OCI-M2 (cell line): ENCODE data around the gene IL13RA1.
"Not testable (repeated sequence)": the region's sequence is repeated elsewhere in the genome, so short reads cannot be mapped to it uniquely, and the experiment has no call there.

Source experiments
- DNase-seq: peaks from one replicate; lab custom pipeline; 2025; ENCODE audit not compliant: unreplicated experiment; lab: John Stamatoyannopoulos, UW

IL13RA1 gene

GRCh38 chrX:118727686-118728339 is 407 bp downstream of the IL13RA1 start:
- DNase-seq = no peak

- DNase-seq = no peak
Observed at GRCh38 chrX:118729042-118729652, 1.7 kb downstream of the IL13RA1 start.

DNA sequence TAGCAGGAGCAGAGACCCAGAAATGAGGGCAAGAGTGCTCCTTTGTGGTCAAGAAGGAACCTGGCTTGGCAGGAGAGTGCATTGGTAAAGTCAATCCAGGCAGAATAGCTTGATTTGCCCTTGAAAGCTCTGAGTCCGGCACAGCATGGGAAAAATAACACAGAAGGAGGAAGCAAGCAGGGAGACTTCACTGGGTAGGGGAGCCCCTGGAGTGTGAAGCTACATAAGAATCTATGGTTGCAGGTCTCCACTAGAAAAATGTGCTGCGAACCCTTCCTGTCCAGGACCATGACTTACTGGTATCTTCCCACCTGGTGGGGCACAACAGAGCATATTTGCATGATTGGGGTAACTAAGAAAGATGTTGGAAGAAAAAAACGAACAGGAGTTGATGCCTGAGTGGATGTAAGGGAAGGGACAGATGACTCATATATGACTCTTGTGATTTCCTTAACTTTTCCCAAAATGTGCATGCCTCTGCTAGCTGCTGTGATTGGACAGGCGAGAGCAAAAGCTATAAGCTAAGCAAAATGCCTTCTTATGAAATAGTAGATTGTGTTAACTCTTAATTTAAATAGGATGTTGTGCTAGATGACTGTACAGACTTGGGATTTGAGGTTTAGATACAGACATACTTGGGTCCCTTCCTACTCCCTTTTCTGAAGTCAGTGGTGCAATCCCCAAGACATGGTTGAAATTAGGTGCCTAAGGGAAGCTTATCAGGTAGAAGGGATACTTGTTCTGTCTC is 3.3 kb downstream of the IL13RA1 start:
- DNase-seq = no peak

- not testable (repeated sequence) for DNase-seq
Observed at GRCh38 chrX:118732551-118732950, 5.1 kb downstream of the IL13RA1 start.

DNA sequence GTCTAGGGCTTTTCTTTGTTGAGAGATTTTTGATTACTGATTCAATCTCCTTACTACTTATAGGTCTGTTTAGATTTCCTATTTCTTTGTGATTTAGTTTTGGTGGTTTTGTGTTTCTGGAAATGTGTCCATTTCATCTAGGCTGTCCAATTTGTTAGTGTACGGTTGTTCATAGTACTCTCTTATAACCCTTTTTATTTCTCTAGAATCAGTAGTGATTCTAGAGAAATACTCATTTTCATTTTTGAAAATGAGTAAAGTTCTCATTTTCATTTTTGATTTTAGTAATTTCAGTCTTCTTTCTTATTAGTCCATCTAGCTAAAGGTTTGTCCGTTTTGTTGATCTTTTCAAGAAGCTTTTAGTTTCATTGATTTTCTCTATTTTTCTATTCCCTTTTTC is 7.5 kb downstream of the IL13RA1 start:
- no peak for DNase-seq

DNA sequence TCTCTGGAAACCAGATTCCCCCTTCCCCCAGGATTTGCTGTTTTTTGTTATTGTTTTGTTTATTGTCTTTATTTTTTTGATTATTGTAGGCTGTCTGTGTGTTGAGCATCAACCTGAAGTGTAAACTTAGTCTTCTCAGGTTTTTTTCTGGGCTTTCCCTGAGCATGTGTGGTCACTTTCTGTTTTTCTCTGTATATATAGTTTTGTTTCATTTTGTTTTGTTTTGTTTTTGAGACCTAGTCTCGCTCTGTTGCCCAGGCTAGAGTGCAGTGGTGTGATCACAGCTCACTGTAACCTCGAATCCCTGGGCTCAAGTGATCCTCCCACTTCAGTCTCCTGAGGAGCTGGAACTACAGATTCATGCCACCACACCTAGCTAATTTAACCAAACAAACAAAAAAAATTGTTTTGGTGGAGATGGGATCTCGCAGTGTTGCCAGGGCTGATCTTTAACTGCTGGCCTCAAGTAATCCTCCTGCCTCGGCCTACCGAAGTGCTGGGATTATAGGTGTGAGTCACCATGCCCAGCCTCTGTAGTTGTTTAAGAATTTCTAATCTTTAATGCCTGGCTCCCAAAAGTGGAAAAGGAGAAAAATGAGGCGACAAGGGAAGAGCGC is 9.1 kb downstream of the IL13RA1 start:
- DNase-seq = no peak

GRCh38 chrX:118739577-118739976 is 12.2 kb downstream of the IL13RA1 start:
- DNase-seq = no peak

- DNase-seq = no peak
Observed at GRCh38 chrX:118740276-118740889, 13.0 kb downstream of the IL13RA1 start.

GRCh38 chrX:118742176-118742575 is 14.8 kb downstream of the IL13RA1 start:
- DNase-seq = no peak

GRCh38 chrX:118745570-118745969 is 18.2 kb downstream of the IL13RA1 start:
- DNase-seq = no peak

GRCh38 chrX:118751950-118752783 is 24.8 kb downstream of the IL13RA1 start:
- DNase-seq = no peak

DNA sequence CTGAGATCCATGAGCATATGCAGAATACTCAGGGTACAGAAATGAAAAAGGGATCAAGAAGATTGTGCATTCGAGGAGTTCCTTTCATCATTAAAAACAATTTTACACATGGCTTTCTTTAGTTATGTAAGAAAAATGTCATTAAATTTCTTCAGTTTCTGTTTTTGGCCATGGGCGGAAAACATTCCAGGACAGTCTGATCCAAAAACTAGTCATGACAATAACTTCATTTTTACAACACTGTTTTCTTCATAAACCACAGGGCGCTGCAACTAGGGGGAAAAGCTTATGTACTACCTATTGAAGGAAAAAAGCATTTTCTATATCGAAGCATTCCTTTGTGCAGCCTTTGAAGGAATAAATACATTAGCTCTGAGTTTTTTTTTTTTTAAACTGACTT is 28.2 kb downstream of the IL13RA1 start:
- DNase-seq = no peak

GRCh38 chrX:118756101-118756500 is 28.7 kb downstream of the IL13RA1 start:
- no peak for DNase-seq

GRCh38 chrX:118758511-118758910 is 31.1 kb downstream of the IL13RA1 start:
- no peak for DNase-seq

- DNase-seq = no peak
Observed at GRCh38 chrX:118760025-118760424, 32.6 kb downstream of the IL13RA1 start.

DNA sequence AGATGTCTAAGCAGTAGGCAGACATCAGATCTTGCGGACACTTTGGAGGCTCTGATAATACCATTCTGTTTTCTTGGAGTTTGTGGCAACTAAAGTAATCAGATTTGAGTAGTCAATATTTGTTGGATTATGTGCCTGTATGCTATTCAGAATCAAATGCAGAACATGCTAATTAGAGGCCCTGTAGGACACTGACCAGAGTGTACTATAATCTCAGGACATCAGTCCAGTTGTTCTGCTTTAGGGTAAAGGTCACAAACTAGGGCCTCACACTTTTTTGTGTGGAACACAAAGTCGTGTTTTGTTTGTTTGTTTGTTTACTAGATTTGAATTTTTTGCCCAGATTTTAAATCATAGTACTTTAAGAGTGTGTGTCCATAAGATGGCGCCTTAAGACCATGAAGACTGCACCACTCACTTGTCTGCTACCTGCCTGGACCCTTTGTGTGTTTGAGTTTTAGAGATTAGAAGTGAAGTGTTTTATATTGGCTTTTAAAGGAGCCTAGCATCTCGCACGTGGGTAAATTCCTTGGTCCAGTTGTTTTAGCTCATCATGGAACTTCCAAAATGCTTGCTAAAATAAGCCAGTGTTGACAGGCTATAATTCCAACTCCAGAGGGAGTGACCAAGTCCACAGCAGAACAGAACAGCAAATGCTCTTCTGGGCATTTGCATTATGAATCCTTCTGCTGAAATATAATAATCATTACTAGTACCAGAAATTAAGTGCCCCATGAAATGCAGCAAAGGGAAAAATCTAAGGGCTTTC is 34.7 kb downstream of the IL13RA1 start:
- DNase-seq = no peak

- no peak for DNase-seq
Observed at GRCh38 chrX:118763489-118763888, 36.1 kb downstream of the IL13RA1 start.

- DNase-seq = no peak
Observed at GRCh38 chrX:118764122-118764521, 36.7 kb downstream of the IL13RA1 start.

GRCh38 chrX:118770133-118770760 is 42.8 kb downstream of the IL13RA1 start:
- DNase-seq = no peak
